Activated CD8-positive, alpha-beta memory T cell treated with anti-CD3 and anti-CD28 coated beads, Interleukin-2, amount 50 U/mL, for 24 hours (primary cell): ENCODE data around the gene HAT1.
"Not testable (repeated sequence)": the region's sequence is repeated elsewhere in the genome, so short reads cannot be mapped to it uniquely, and the experiment has no call there.

Source experiments
- DNase-seq: peaks from one replicate; pipeline ENCODE4 v3.0.0-alpha.2; 2020; ENCODE audit errors: extremely low read depth

HAT1 gene

DNA sequence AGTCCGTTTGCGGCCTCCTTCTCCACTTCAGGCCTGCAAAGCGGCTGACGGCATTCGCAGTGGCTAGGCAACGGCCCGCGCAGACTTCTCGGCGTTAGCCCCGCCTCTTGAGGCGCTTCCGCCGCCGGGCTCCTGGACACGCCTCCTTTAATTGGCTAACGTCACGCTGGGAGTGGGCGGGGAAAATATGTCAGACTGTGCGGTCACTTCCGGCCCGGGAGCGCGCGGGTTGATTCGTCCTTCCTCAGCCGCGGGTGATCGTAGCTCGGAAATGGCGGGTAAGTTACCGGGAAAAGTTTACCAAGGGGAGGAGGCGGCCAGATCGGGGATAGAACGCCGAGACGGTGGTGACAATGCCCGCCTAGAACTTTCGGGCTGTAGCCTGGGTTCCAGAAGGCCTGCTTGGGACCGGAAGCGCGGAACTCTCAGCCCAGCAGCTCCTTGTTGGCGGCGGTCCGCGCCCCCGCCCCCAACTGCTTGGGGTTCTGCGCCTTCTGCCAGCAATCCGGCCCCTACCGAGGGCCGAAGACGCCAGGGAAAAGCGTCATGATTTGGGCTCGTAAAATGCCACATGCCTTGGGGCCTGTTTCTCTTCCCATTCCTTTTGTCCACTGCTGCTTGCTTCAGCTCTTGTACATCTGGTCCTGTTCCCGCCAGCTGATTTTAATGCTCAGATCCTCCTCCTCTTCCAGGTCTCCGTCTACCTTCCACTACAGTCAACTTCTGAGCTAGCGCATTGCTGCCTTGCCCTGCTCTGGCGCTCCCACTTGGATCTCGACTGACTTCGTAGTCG, at the start of gene HAT1:
HAT1 (plus strand) TSS at position 232 of the 793 bp plus-strand sequence; CDS start at position 272, 40 bp downstream.
- peak; percentile 96 for DNase-seq

- DNase-seq: no peak
These were observed 47.7 kb upstream of the HAT1 start for GRCh38 chr2:171874517-171874916.

DNA sequence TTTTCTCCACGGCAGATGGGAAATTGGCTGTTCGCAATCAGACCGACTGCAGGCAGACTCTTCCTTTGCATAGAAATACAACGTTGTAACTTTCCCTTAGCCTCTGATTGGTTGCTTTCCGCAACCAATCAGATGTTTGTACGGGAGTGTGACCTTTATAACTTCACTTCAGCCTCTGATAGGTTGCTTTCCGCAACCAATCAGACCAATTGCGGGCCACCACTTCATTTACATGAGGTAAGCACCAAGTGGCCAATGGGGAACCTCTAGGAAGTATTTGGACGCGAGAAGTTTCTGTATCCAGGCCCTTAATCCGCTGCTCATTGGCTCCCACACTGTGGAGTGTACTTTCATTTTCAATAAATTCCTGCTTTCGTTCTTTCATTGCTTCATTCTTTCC, 47.3 kb upstream of the HAT1 start:
- DNase-seq: no peak

DNA sequence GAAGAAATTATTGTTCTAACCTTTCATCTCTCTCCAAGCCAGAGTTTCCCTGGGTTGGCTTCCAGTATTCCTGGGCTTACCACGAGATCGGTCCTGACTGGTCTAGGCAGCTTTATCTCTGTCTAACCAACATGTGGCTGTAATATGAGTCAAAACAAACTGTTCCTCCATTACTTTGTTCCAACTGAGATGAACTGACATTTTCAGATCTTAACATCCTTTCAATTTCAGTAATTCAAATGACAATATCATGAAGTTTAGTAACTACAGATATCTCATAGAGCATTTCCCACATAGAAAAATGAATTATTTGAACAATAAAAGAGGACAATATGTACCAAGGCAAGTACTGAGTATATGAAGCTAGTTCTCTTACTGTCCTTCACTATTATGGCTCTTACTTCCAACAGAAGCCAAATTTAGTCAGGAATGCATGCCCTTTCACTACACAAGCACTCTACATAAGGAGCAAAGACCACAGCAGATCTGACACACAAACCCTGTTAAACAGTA, 43.7 kb upstream of the HAT1 start:
- no peak for DNase-seq

- no peak for DNase-seq
These were observed 42.4 kb upstream of the HAT1 start for GRCh38 chr2:171879865-171880264.

GRCh38 chr2:171880774-171881173, 41.5 kb upstream of the HAT1 start:
- DNase-seq: no peak

- DNase-seq: no peak
These were observed 40.0 kb upstream of the HAT1 start for GRCh38 chr2:171882089-171882769.

DNA sequence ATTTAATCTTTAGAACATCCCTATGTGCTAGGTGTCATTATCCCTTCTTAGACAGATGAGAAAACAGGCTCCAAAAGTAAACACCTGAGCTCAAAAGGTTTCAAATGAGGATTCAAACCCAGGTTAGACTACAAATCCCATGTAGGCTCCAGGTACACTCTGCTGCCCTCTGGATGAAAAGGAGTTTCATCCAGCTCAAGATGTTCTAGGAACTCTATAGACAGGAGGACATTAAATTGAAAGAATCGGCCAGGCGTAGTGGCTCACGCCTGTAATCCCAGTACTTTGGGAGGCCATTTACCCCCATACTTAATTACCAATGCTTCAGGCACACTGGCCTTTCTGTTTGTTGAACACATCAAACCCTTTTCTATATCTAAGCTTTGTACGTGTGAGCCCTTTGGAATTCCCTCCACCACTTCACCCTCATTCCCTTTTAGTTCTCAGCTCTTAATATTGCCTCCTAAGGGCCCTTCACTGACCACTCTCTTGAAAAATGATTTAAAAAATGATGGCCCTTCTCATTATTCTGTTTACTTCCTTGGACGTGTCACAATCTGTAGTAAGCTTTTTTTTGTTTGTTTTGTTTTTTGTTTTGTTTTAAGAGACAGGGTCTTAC, 38.9 kb upstream of the HAT1 start:
- no peak for DNase-seq

GRCh38 chr2:171889333-171889732, 32.9 kb upstream of the HAT1 start:
- no peak for DNase-seq

- no peak for DNase-seq
These were observed 32.5 kb upstream of the HAT1 start for GRCh38 chr2:171889808-171890207.

- no peak for DNase-seq
These were observed 29.0 kb upstream of the HAT1 start for GRCh38 chr2:171893196-171893823.

DNA sequence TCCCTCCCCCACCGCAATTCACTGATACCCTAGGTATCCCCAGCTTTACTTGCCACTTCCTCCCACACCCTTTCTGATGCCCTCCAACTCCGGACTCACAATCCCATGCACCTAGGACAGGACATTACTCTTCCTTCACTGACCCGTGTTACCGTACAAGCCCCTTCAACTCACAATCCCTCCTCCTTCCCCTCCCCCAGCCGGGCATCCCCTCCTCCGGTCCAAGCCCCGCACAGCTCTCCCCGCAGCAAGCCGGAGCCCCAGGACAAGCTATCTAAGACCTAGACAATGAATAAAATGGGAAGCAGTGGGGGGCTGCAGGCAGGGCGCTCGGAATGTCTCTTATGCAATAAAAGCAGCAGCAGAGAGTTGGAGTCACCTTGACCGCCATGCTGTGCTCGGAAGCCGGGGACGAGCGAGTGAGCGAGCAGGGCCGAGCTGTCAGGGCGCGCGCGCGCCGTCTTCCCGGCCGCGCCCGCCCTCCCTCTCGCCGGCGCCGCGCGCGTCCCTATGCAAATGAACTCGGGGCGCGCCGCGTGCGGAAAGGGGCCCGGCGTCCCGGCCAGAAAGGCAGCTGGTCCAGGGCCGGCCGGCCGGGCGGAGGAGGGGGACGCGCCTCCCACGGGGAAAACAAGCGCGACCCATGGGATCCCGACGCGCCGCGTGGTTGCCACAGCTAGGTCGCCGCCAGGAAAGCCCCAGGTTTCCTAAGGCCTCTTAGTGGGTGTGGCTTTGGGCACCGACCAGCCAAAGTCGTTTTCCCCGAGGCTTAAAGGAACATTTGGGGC, 28.2 kb upstream of the HAT1 start, which contains the start of gene SLC25A12:
SLC25A12 (minus strand) TSS at position 421 of the 788 bp plus-strand sequence; CDS start at position 391, 30 bp downstream.
- DNase-seq: peak; percentile 40

DNA sequence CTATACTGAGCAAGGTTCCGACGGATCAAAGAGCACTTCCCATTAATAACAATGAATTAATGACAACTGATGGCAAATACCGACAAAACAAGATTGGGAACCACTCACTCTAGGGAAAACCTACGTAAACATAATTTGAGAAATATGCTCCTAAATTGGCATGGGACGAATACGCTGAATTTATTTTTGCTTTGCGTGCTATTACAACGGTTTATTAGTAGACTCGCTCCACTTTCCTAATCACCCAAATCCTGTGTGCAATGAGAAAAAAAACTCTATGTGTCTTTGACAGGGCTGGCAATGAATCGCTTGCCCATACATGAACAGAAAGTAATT, 27.7 kb upstream of the HAT1 start:
- DNase-seq: no peak

DNA sequence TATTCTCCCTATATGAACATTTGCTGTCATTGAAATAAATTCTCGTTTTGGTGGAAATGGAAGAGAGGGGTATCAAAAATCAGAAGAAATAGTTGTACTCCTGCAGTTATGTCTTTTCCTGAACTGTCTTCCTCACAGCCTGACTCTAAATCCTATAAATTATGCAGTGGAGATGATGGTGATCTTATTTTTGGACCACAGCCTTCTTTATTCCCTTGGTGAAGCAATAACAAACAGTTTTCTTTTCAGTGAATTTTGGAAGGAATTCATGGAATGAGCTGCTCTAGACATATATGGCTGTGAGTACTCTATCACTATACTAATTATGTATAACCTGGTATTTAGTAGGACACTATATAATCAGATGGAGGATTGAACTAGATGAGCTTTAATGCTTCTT, 26.5 kb upstream of the HAT1 start:
- no peak for DNase-seq

DNA sequence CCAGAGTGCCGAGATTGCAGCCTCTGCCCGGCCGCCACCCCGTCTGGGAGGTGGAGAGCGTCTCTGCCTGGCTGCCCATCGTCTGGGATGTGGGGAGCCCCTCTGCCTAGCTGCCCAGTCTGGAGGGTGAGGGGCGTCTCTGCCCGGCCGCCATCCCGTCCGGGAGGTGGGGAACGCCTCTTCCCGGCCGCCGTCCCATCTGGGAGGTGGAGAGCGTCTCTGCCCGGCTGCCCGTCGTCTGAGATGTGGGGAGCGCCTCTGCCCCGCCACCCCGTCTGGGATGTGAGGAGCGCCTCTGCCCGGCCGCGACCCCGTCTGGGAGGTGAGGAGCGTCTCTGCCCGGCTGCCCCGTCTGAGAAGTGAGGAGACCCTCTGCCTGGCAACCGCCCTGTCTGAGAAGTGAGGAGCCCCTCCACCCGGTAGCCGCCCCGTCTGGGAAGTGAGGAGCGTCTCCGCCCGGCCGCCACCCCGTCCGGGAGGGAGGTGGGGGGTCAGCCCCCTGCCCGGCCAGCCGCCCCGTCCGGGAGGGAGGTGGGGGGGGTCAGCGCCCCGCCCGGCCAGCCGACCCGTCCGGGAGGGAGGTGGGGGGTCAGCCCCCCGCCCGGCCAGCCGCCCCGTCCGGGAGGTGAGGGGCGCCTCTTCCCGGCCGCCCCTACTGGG, 22.5 kb upstream of the HAT1 start:
- DNase-seq: not testable (repeated sequence)

- no peak for DNase-seq
These were observed 19.3 kb upstream of the HAT1 start for GRCh38 chr2:171902840-171903420.

DNA sequence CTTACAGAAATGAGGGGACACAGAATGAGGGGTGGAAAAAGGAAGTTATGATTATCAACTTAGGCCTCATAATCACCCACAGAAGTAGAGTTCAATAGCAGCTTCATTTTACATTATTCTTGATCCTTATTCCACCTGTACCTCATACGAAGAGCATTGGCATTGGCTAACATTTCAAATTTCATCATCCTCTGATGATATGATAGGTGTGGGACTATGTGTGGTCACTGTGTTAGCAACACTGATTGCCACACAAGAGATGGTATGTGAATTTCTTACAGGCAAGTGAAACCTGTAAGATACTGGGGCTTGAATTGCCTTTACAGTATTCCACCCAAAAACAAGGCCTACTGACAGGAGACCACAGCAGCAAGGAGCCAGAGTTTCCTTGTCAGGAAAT, 14.0 kb upstream of the HAT1 start:
- DNase-seq: no peak

- no peak for DNase-seq
These were observed 13.0 kb upstream of the HAT1 start for GRCh38 chr2:171909266-171909665.

DNA sequence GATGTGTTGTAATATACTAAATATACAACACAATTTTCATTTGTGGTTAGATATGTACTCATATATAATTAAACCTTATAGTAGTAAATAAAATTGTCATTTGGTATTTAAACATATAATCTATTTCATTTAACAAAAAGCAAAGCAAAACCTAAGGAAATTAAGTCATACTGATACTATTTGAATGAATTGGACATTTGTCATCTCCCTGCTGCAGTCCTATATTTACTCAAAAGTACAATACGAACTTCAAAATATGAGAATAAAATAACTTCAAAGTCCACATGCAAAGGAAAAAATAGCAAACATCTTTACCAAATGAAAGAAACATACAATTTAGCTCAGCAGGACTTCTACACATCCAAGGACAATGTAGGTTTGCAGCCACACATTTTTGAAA, 11.8 kb upstream of the HAT1 start:
- DNase-seq: no peak

GRCh38 chr2:171913517-171913916, 8.7 kb upstream of the HAT1 start:
- DNase-seq: no peak
